Measurements from ENCODE around the gene FBP2. TPM values are rescaled to one million over a fixed set of nuclear protein-coding genes. Genes with fewer than 3 reads are reported as not detected.

The FBP2 gene
- total RNA-seq, 1 experiment from 2014 or later = not detected

GRCh38 chr9:94584555-94584954 is 9.1 kb downstream of the FBP2 start:
- TF ChIP-seq ZNF274 (IDR thresholded peaks at IDR 0.05; ENCODE audit: low read depth, low read length) (no peak), YY1 (IDR thresholded peaks at IDR 0.05; ENCODE audit: extremely low read depth, insufficient replicate concordance, low read depth, low read length) (no peak), EGR1 (IDR thresholded peaks at IDR 0.05; ENCODE audit: low read depth) (no peak), SP1 (IDR thresholded peaks at IDR 0.05; ENCODE audit: low read depth) (no peak)
- ChIA-PET CTCF (no interaction called here), RAD21 (ENCODE audit: low non-redundant PET in 1 of 2, low total read pairs in 2 of 2, uncharacterized antibody in 2 of 2, unreplicated experiment in 2 of 2) (no interaction called here), POLR2A (no interaction called here)
- Histone ChIP-seq H4K20me1 (ENCODE audit: insufficient read depth) (no peaks in the 10 kb centered on the region), H2AFZ (ENCODE audit: low read depth, low read length, poor library complexity, severe bottlenecking) (no peak overlapping the region), H3K9me2 (ENCODE audit: insufficient read depth) (no peaks in the 10 kb centered on the region), H3K4me1 (ENCODE audit: control insufficient read depth in 1 of 2, insufficient read depth in 2 of 2, low read length in 2 of 2) (no peaks in the 10 kb centered on the region), H3K27ac (ENCODE audit: low read depth, low read length) (no peak overlapping the region), H3K4me2 (ENCODE audit: low read length) (no peak overlapping the region), H3K79me2 (ENCODE audit: insufficient read depth, low read length) (no peaks in the 10 kb centered on the region), H3K27me3 (ENCODE audit: insufficient read depth, low read length) (no peaks in the 10 kb centered on the region), H3K36me3 (ENCODE audit: control insufficient read depth in 1 of 2, insufficient read depth in 2 of 2, low read length in 2 of 2) (no peaks in the 10 kb centered on the region), H3K9me3 (ENCODE audit: control insufficient read depth in 1 of 2, insufficient read depth in 1 of 2, low read depth in 1 of 2, low read length in 2 of 2) (no peaks in the 10 kb centered on the region), H3K4me3 (replicated peaks in 1 of 2; ENCODE audit: low read depth in 1 of 2, low read length in 2 of 2) (no peak overlapping the region), H3K9ac (ENCODE audit: low read length) (no peak overlapping the region)
- DNase-seq (ENCODE audit: low read depth, low spot score) (no peak), ATAC-seq (no peak)
- intact Hi-C loops (cut with micrococcal nuclease) = no loop called here
- BruUV-seq (replicated peaks) = no TSS peak

- no TSS peak for BruUV-seq (replicated peaks)
- Histone ChIP-seq H3K36me3 (ENCODE audit: control insufficient read depth in 1 of 2, insufficient read depth in 2 of 2, low read length in 2 of 2) (no peaks in the 10 kb centered on the region), H4K20me1 (ENCODE audit: insufficient read depth) (no peaks in the 10 kb centered on the region), H3K9me3 (ENCODE audit: control insufficient read depth in 1 of 2, insufficient read depth in 1 of 2, low read depth in 1 of 2, low read length in 2 of 2) (no peaks in the 10 kb centered on the region), H3K27ac (ENCODE audit: low read depth, low read length) (no peak overlapping the region), H3K4me1 (ENCODE audit: control insufficient read depth in 1 of 2, insufficient read depth in 2 of 2, low read length in 2 of 2) (no peaks in the 10 kb centered on the region), H3K27me3 (ENCODE audit: insufficient read depth, low read length) (no peaks in the 10 kb centered on the region), H3K4me3 (replicated peaks in 1 of 2; ENCODE audit: low read depth in 1 of 2, low read length in 2 of 2) (no peak overlapping the region), H3K4me2 (ENCODE audit: low read length) (no peak overlapping the region), H3K79me2 (ENCODE audit: insufficient read depth, low read length) (no peaks in the 10 kb centered on the region), H2AFZ (ENCODE audit: low read depth, low read length, poor library complexity, severe bottlenecking) (no peak overlapping the region), H3K9ac (ENCODE audit: low read length) (no peak overlapping the region), H3K9me2 (ENCODE audit: insufficient read depth) (no peaks in the 10 kb centered on the region)
- ChIA-PET POLR2A (interaction anchor here (0.6 to 0.8 kb wide), 2 partner anchors 27 to 506 kb away, joined by 3 to 4 read pairs; partner anchors contain the start of gene PCAT7), CTCF (no interaction called here), RAD21 (ENCODE audit: low non-redundant PET in 1 of 2, low total read pairs in 2 of 2, uncharacterized antibody in 2 of 2, unreplicated experiment in 2 of 2) (no interaction called here)
- DNase-seq (ENCODE audit: low read depth, low spot score) (no peak), ATAC-seq (no peak)
- intact Hi-C loops (cut with micrococcal nuclease) = no loop called here
- TF ChIP-seq YY1 (IDR thresholded peaks at IDR 0.05; ENCODE audit: extremely low read depth, insufficient replicate concordance, low read depth, low read length) (no peak), ZFX (IDR thresholded peaks at IDR 0.05) (no peak), ZBTB33 (IDR thresholded peaks at IDR 0.05; ENCODE audit: extremely low read depth, insufficient replicate concordance, low read length) (no peak), SRF (IDR thresholded peaks at IDR 0.05; ENCODE audit: low read depth) (no peak), MAX (IDR thresholded peaks at IDR 0.05) (no peak), ZNF274 (IDR thresholded peaks at IDR 0.05; ENCODE audit: low read depth, low read length) (no peak), CTCF (IDR thresholded peaks at IDR 0.05 in 2 of 3, conservative IDR thresholded peaks at IDR 0.05 in 1 of 3; ENCODE audit: borderline replicate concordance in 1 of 3, insufficient read depth in 1 of 3, low read depth in 2 of 3, low read length in 2 of 3) (no peak)
These were observed 11.9 kb downstream of the FBP2 start for GRCh38 chr9:94581728-94582127.
